ENCODE data around the gene FAR2. TPM values are rescaled to one million over a fixed set of nuclear protein-coding genes. Genes with fewer than 3 reads are reported as not detected.

Gene FAR2
- total and polyA plus RNA-seq, 2 of the 13 experiments (the other 11 are each of a cell fraction or from before 2014, with no cell fraction given): not detected

- no peak overlapping the region for H3K4me2 ChIP-seq (ENCODE audit: low read depth, low read length)
- no peaks in the 10 kb centered on the region for H3K79me2 ChIP-seq (ENCODE audit: insufficient read depth, low read length)
- CTCF ChIA-PET (ENCODE audit: low intra/inter-chr PET ratio, low total read pairs): no interaction called here
- POLR2A ChIA-PET: no interaction called here
- H3K27ac ChIP-seq (ENCODE audit: extremely low read length, insufficient read depth, low read length): no peak overlapping the region
- no TSS peak for BruUV-seq (replicated peaks)
- no peak overlapping the region for H2AFZ ChIP-seq (ENCODE audit: low read length)
- intact Hi-C loops (cut with micrococcal nuclease; ENCODE audit: unreplicated experiment) (no loop called here), in situ Hi-C loops (cut with HindIII; ENCODE audit: extremely low pct_ligation_motif_present, low pct_unique_long_range_greater_than_20kb) (no loop called here)
- no peak for DNase-seq (ENCODE audit: low spot score)
- no peak for ATAC-seq
- no peaks in the 10 kb centered on the region for H3K9me3 ChIP-seq (ENCODE audit: low read length)
- no peaks in the 10 kb centered on the region for H3K36me3 ChIP-seq (replicated peaks in 1 of 2; ENCODE audit: control insufficient read depth in 1 of 2, insufficient read depth in 2 of 2, low read length in 2 of 2)
- no peak overlapping the region for H3K9ac ChIP-seq (ENCODE audit: insufficient read depth, low read depth, low read length)
- no peaks in the 10 kb centered on the region for H4K20me1 ChIP-seq (ENCODE audit: insufficient read depth, low read length)
- 19% methylated on average over 6 of the region's 6 CpGs for WGBS (ENCODE audit: low lambda C conversion rate)
- H3K4me1 ChIP-seq (ENCODE audit: insufficient read depth, low read length): no peaks in the 10 kb centered on the region
- peaks cover 0 to 4% of the 10 kb centered on the region in 2 experiments; a peak in 1 of 5 replicates for H3K27me3 ChIP-seq (ENCODE audit: control insufficient read depth in 1 of 2, insufficient read depth in 2 of 2, low read length in 2 of 2)
- no peak for FAIRE-seq
- H3K4me3 ChIP-seq (replicated peaks in 1 of 3; ENCODE audit: insufficient read depth in 1 of 3, low read depth in 2 of 3, low read length in 3 of 3): no peak overlapping the region
- TF ChIP-seq ZNF12 (CRISPR knock-in tag; IDR thresholded peaks at IDR 0.05) (no peak), MTA1 (CRISPR knock-in tag; IDR thresholded peaks at IDR 0.05; ENCODE audit: borderline replicate concordance) (no peak), NFKBIZ (CRISPR knock-in tag; IDR thresholded peaks at IDR 0.05) (no peak), ZNF562 (CRISPR knock-in tag; IDR thresholded peaks at IDR 0.05; ENCODE audit: borderline replicate concordance) (no peak), ATM (IDR thresholded peaks at IDR 0.05; ENCODE audit: borderline replicate concordance) (no peak), ARID5B (CRISPR knock-in tag; IDR thresholded peaks at IDR 0.05) (no peak), SOX5 (CRISPR knock-in tag; IDR thresholded peaks at IDR 0.05; ENCODE audit: borderline replicate concordance) (no peak), ZFP36L2 (CRISPR knock-in tag; IDR thresholded peaks at IDR 0.05) (no peak), HDAC1 (CRISPR knock-in tag; IDR thresholded peaks at IDR 0.05) (no peak), PLRG1 (conservative IDR thresholded peaks at IDR 0.05) (no peak), PHF5A (CRISPR knock-in tag; IDR thresholded peaks at IDR 0.05; ENCODE audit: low read depth, unreplicated experiment) (no peak), ZSCAN9 (CRISPR knock-in tag; IDR thresholded peaks at IDR 0.05; ENCODE audit: borderline replicate concordance) (no peak), ZBTB26 (CRISPR knock-in tag; IDR thresholded peaks at IDR 0.05; ENCODE audit: borderline replicate concordance) (no peak)
- TF ChIP-seq, protein P1, sequence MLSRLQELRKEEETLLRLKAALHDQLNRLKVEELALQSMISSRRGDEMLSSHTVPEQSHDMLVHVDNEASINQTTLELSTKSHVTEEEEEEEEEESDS (CRISPR knock-in tag; IDR thresholded peaks at IDR 0.05; ENCODE audit: borderline replicate concordance): no peak
- TF ChIP-seq, protein P2, sequence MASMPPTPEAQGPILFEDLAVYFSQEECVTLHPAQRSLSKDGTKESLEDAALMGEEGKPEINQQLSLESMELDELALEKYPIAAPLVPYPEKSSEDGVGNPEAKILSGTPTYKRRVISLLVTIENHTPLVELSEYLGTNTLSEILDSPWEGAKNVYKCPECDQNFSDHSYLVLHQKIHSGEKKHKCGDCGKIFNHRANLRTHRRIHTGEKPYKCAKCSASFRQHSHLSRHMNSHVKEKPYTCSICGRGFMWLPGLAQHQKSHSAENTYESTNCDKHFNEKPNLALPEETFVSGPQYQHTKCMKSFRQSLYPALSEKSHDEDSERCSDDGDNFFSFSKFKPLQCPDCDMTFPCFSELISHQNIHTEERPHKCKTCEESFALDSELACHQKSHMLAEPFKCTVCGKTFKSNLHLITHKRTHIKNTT (CRISPR knock-in tag; IDR thresholded peaks at IDR 0.05): no peak
- TF ChIP-seq, protein P3, sequence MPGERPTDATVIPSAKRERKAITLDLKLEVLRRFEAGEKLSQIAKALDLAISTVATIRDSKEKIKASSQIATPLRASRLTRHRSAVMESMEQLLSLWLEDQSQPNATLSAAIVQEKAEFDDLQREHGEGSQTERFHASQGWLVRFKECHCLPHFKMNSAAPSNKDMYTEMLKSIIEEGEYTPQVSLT (CRISPR knock-in tag; IDR thresholded peaks at IDR 0.05; ENCODE audit: borderline replicate concordance, low read depth): no peak
These were observed 42.3 kb downstream of the FAR2 start for GRCh38 chr12:29191267-29191850.
